NT2/D1 (cell line): Measurements from ENCODE around the gene NFKBIE.

Source experiments
- SUZ12 ChIP-seq: IDR thresholded peaks from 2 replicates; pipeline ENCODE4 v1.6.1; 2011; ENCODE audit not compliant: insufficient read length, insufficient read depth; ENCODE audit errors: extremely low read depth
- YY1 ChIP-seq: IDR thresholded peaks from 2 replicates; pipeline ENCODE4 v1.6.1; 2011; ENCODE audit not compliant: insufficient read length, insufficient read depth
- ZNF274 ChIP-seq: IDR thresholded peaks from 2 replicates; pipeline ENCODE4 v1.6.1; 2011; ENCODE audit warnings: mild to moderate bottlenecking, low read depth, low read length

DNA sequence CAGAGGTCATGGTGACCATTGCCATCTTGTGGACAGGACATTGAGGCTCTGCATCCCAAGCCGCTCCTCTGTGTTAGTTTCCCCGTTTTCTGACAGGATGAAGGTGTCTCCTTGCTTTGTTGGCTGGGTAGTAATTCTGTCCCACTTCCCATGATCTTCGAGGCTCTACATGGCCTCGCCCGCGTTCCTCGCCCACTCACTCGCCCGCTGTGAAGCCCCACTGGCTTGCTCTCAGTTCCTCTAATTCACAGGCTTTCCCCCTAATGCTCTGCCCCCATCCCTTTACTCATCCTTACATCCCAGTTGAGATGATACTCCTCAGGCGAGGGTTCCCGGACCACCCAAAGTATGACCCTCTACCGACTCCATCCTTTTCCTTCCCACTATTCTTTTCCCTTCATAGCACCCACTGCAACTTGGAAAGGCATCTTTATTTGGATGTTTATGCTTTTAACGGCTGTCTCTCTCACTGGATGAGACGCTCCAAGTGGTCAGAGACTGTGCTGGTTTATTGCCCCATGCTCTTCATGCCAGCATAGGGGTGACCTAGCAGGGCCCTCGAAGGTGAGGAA, 7.5 kb downstream of the NFKBIE start:
- no peak for TF ChIP-seq SUZ12
- TF ChIP-seq ZNF274 = no peak
- no peak for TF ChIP-seq YY1
